Measurements from ENCODE around the gene TRPM2. TPM values are rescaled to one million over a fixed set of nuclear protein-coding genes. Genes with fewer than 3 reads are reported as not detected.

The TRPM2 gene
- total and polyA plus RNA-seq, 10 of the 15 experiments (the other 5 are each of a cell fraction or from before 2014, with no cell fraction given): 0.03 to 9.1 (median 2.6) TPM

- no peak for TF ChIP-seq ZNF592 (IDR thresholded peaks at IDR 0.05)
- TF ChIP-seq PRDM15 (CRISPR knock-in tag; IDR thresholded peaks at IDR 0.05): no peak
- TF ChIP-seq ZNF274 (IDR thresholded peaks at IDR 0.05; ENCODE audit: insufficient read depth, insufficient read length): no peak
- no peak for TF ChIP-seq PKNOX1 (IDR thresholded peaks at IDR 0.05)
- no peak for TF ChIP-seq RAD21 (IDR thresholded peaks at IDR 0.05; ENCODE audit: insufficient read depth, low read depth, low read length)
- TF ChIP-seq ZNF207 (IDR thresholded peaks at IDR 0.05; ENCODE audit: borderline replicate concordance): no peak
- 0 out of 2 replicates have a peak, but pooled peaks have one; percentile 45 for TF ChIP-seq POLR2A (IDR thresholded peaks at IDR 0.05; ENCODE audit: low read depth, low read length)
- TF ChIP-seq RB1 (IDR thresholded peaks at IDR 0.05; ENCODE audit: borderline replicate concordance): no peak
- TF ChIP-seq SPI1 (IDR thresholded peaks at IDR 0.05; ENCODE audit: borderline replicate concordance, insufficient read depth, low read depth, low read length): no peak
- TF ChIP-seq HDAC2 (IDR thresholded peaks at IDR 0.05): no peak
- TF ChIP-seq SMAD1 (IDR thresholded peaks at IDR 0.05; ENCODE audit: low read depth, partially characterized antibody): no peak
- TF ChIP-seq CBX5 (IDR thresholded peaks at IDR 0.05; ENCODE audit: low read depth): no peak
Observed at GRCh38 chr21:44353191-44353970, at the start of gene TRPM2 (continued).
